ENCODE results near the gene SLC25A2. TPM values are rescaled to one million over a fixed set of nuclear protein-coding genes. Genes with fewer than 3 reads are reported as not detected.

SLC25A2 gene
- total and polyA plus RNA-seq, 4 experiments from 2014 or later, result 0.38 to 0.91 TPM; not detected in 2

- intact Hi-C loops (cut with micrococcal nuclease), result no loop called here
- H3K27me3 Mint-ChIP-seq, result no peaks in the 10 kb centered on the region
- Histone ChIP-seq H3K27ac (ENCODE audit: low read depth, low read length) (no peak overlapping the region), H3K36me3 (ENCODE audit: insufficient read depth, low read length) (no peaks in the 10 kb centered on the region), H3K4me3 (ENCODE audit: low read length in 2 of 2) (no peak overlapping the region), H3K9me3 (ENCODE audit: control insufficient read depth in 1 of 2, low read length in 2 of 2) (peaks cover 5 to 60% of the 10 kb centered on the region in 2 donors), H3K4me1 (ENCODE audit: insufficient read depth, low read length) (no peaks in the 10 kb centered on the region), H3K27me3 (ENCODE audit: insufficient read depth, low read length) (no peaks in the 10 kb centered on the region)
- POLR2A ChIA-PET (ENCODE audit: partially characterized antibody), result no interaction called here
- no peak overlapping the region for H3K27ac Mint-ChIP-seq
- no peaks in the 10 kb centered on the region for H3K4me1 Mint-ChIP-seq
- H3K9me3 Mint-ChIP-seq, result peaks cover 0 to 95% (median 90%) of the 10 kb centered on the region in 8 donors
- H3K36me3 Mint-ChIP-seq, result peaks cover 35 to 39% of the 10 kb centered on the region in 2 donors
- CTCF ChIA-PET (ENCODE audit: partially characterized antibody), result no interaction called here
- H3K4me3 Mint-ChIP-seq, result no peak overlapping the region
- no peak for DNase-seq
These were observed 42.7 kb downstream of the SLC25A2 start for GRCh38 chr5:141261238-141261546.

GRCh38 chr5:141260458-141261237 is 43.2 kb downstream of the SLC25A2 start:
- Histone ChIP-seq H3K9me3 (ENCODE audit: control insufficient read depth in 1 of 2, low read length in 2 of 2) (peaks cover 6 to 55% of the 10 kb centered on the region in 2 donors), H3K4me3 (ENCODE audit: low read length in 2 of 2) (no peak overlapping the region), H3K27me3 (ENCODE audit: insufficient read depth, low read length) (no peaks in the 10 kb centered on the region), H3K36me3 (ENCODE audit: insufficient read depth, low read length) (no peaks in the 10 kb centered on the region), H3K4me1 (ENCODE audit: insufficient read depth, low read length) (no peaks in the 10 kb centered on the region), H3K27ac (ENCODE audit: low read depth, low read length) (no peak overlapping the region)
- H3K9me3 Mint-ChIP-seq, result peaks cover 0 to 95% (median 90%) of the 10 kb centered on the region in 8 donors
- H3K27ac Mint-ChIP-seq, result no peak overlapping the region
- H3K4me1 Mint-ChIP-seq, result no peaks in the 10 kb centered on the region
- H3K36me3 Mint-ChIP-seq, result peaks cover 32 to 34% of the 10 kb centered on the region in 2 donors
- no peak overlapping the region for H3K4me3 Mint-ChIP-seq
- no peaks in the 10 kb centered on the region for H3K27me3 Mint-ChIP-seq
- CTCF ChIA-PET (ENCODE audit: partially characterized antibody), result no interaction called here
- POLR2A ChIA-PET (ENCODE audit: partially characterized antibody), result no interaction called here
- intact Hi-C loops (cut with micrococcal nuclease), result no loop called here
- no peak for DNase-seq

- intact Hi-C loops (cut with micrococcal nuclease), result no loop called here
- Mint-ChIP-seq H3K36me3 (peaks cover 29 to 31% of the 10 kb centered on the region in 2 donors), H3K4me1 (no peaks in the 10 kb centered on the region), H3K4me3 (no peak overlapping the region), H3K9me3 (peaks cover 0 to 95% (median 92%) of the 10 kb centered on the region in 8 donors), H3K27ac (no peak overlapping the region), H3K27me3 (no peaks in the 10 kb centered on the region)
- no peaks in the 10 kb centered on the region for H3K36me3 ChIP-seq (ENCODE audit: insufficient read depth, low read length)
- no peaks in the 10 kb centered on the region for H3K4me1 ChIP-seq (ENCODE audit: insufficient read depth, low read length)
- no peaks in the 10 kb centered on the region for H3K27me3 ChIP-seq (ENCODE audit: insufficient read depth, low read length)
- no peak overlapping the region for H3K27ac ChIP-seq (ENCODE audit: low read depth, low read length)
- DNase-seq, result no peak
- POLR2A ChIA-PET (ENCODE audit: partially characterized antibody), result no interaction called here
- CTCF ChIA-PET (ENCODE audit: partially characterized antibody), result no interaction called here
- H3K9me3 ChIP-seq (ENCODE audit: control insufficient read depth in 1 of 2, low read length in 2 of 2), result peaks cover 9 to 47% of the 10 kb centered on the region in 2 donors
- H3K4me3 ChIP-seq (ENCODE audit: low read length in 2 of 2), result no peak overlapping the region
These were observed 44.9 kb downstream of the SLC25A2 start for GRCh38 chr5:141258948-141259347.

- POLR2A ChIA-PET (ENCODE audit: partially characterized antibody), result no interaction called here
- H3K27me3 Mint-ChIP-seq, result no peaks in the 10 kb centered on the region
These were observed 45.4 kb downstream of the SLC25A2 start for GRCh38 chr5:141258464-141258863.

More at GRCh38 chr5:141258464-141258863, 45.4 kb downstream of the SLC25A2 start:
- Mint-ChIP-seq H3K4me3 (no peak overlapping the region), H3K36me3 (peaks cover 27 to 29% of the 10 kb centered on the region in 2 donors), H3K4me1 (no peaks in the 10 kb centered on the region), H3K9me3 (peaks cover 0 to 95% (median 92%) of the 10 kb centered on the region in 8 donors), H3K27ac (no peak overlapping the region)
- no peaks in the 10 kb centered on the region for H3K27me3 ChIP-seq (ENCODE audit: insufficient read depth, low read length)
- intact Hi-C loops (cut with micrococcal nuclease), result no loop called here
- no peak overlapping the region for H3K4me3 ChIP-seq (ENCODE audit: low read length in 2 of 2)
- CTCF ChIA-PET (ENCODE audit: partially characterized antibody), result no interaction called here
- H3K27ac ChIP-seq (ENCODE audit: low read depth, low read length), result no peak overlapping the region
- H3K4me1 ChIP-seq (ENCODE audit: insufficient read depth, low read length), result no peaks in the 10 kb centered on the region
- H3K9me3 ChIP-seq (ENCODE audit: control insufficient read depth in 1 of 2, low read length in 2 of 2), result peaks cover 9 to 49% of the 10 kb centered on the region in 2 donors
- H3K36me3 ChIP-seq (ENCODE audit: insufficient read depth, low read length), result no peaks in the 10 kb centered on the region
- no peak for DNase-seq

Other genes starting within 250 kb of the SLC25A2 start
Only the 30 nearest of the 38 such genes appear.
- gene PCDHB7, start 131.4 kb downstream of the SLC25A2 start, total RNA-seq, result not detected
- not detected for gene PCDHB7, start 131.4 kb downstream of the SLC25A2 start, polyA plus RNA-seq
- not detected for gene PCDHB8, start 126.3 kb downstream of the SLC25A2 start, total RNA-seq
- not detected for gene PCDHB8, start 126.3 kb downstream of the SLC25A2 start, polyA plus RNA-seq
- not detected for gene PCDHB16, start 121.7 kb downstream of the SLC25A2 start, total RNA-seq
- not detected for gene PCDHB16, start 121.7 kb downstream of the SLC25A2 start, polyA plus RNA-seq
- under 1 TPM; 0.44 TPM for gene PCDHB9, start 116.9 kb downstream of the SLC25A2 start, total RNA-seq
- gene PCDHB9, start 116.9 kb downstream of the SLC25A2 start, polyA plus RNA-seq, result under 1 TPM in 1 of 2 donors, not detected in 1; 0.62 TPM
- under 1 TPM in 1 of 2 experiments, not detected in 1; 0.15 TPM for gene PCDHB10, start 111.7 kb downstream of the SLC25A2 start, total RNA-seq
- not detected for gene PCDHB10, start 111.7 kb downstream of the SLC25A2 start, polyA plus RNA-seq
- gene PCDHB11, start 104.4 kb downstream of the SLC25A2 start, total RNA-seq, result not detected
- not detected for gene PCDHB11, start 104.4 kb downstream of the SLC25A2 start, polyA plus RNA-seq
- gene PCDHB12, start 95.3 kb downstream of the SLC25A2 start, total RNA-seq, result not detected
- gene PCDHB12, start 95.3 kb downstream of the SLC25A2 start, polyA plus RNA-seq, result not detected
- under 1 TPM; 0.09 to 0.11 TPM for gene PCDHB13, start 90.1 kb downstream of the SLC25A2 start, total RNA-seq
- gene PCDHB13, start 90.1 kb downstream of the SLC25A2 start, polyA plus RNA-seq, result not detected
- gene PCDHB14, start 80.7 kb downstream of the SLC25A2 start, total RNA-seq, result under 1 TPM; 0.14 to 0.15 TPM
- not detected for gene PCDHB14, start 80.7 kb downstream of the SLC25A2 start, polyA plus RNA-seq
- under 1 TPM; 0.17 to 0.53 TPM for gene PCDHB15, start 58.7 kb downstream of the SLC25A2 start, total RNA-seq
- not detected for gene PCDHB15, start 58.7 kb downstream of the SLC25A2 start, polyA plus RNA-seq
- gene TAF7, start 16.7 kb upstream of the SLC25A2 start, total RNA-seq, result 100 to 1,000 TPM; 109 to 119 TPM
- 100 to 1,000 TPM; 165 to 216 TPM for gene TAF7, start 16.7 kb upstream of the SLC25A2 start, polyA plus RNA-seq
- gene PCDHGA1, start 26.5 kb upstream of the SLC25A2 start, total RNA-seq, result under 1 TPM; 0.58 to 0.78 TPM
- gene PCDHGA1, start 26.5 kb upstream of the SLC25A2 start, polyA plus RNA-seq, result not detected
- under 1 TPM; 0.19 to 0.23 TPM for gene PCDHGA2, start 34.7 kb upstream of the SLC25A2 start, total RNA-seq
- not detected for gene PCDHGA2, start 34.7 kb upstream of the SLC25A2 start, polyA plus RNA-seq
- under 1 TPM; 0.17 to 0.26 TPM for gene PCDHGA3, start 39.8 kb upstream of the SLC25A2 start, total RNA-seq
- under 1 TPM in 1 of 2 donors, not detected in 1; 0.23 TPM for gene PCDHGA3, start 39.8 kb upstream of the SLC25A2 start, polyA plus RNA-seq
- under 1 TPM; 0.17 to 0.26 TPM for gene PCDHGB1, start 46.0 kb upstream of the SLC25A2 start, total RNA-seq
- gene PCDHGB1, start 46.0 kb upstream of the SLC25A2 start, polyA plus RNA-seq, result not detected
- gene PCDHGA4, start 51.0 kb upstream of the SLC25A2 start, total RNA-seq, result under 1 TPM in 1 of 2 experiments, not detected in 1; 0.47 TPM
- gene PCDHGA4, start 51.0 kb upstream of the SLC25A2 start, polyA plus RNA-seq, result not detected
- gene PCDHGB2, start 55.9 kb upstream of the SLC25A2 start, total RNA-seq, result under 1 TPM; 0.55 to 0.64 TPM
- not detected for gene PCDHGB2, start 55.9 kb upstream of the SLC25A2 start, polyA plus RNA-seq
- gene PCDHGA5, start 60.1 kb upstream of the SLC25A2 start, total RNA-seq, result under 1 TPM; 0.28 to 0.44 TPM
- gene PCDHGA5, start 60.1 kb upstream of the SLC25A2 start, polyA plus RNA-seq, result not detected
- gene PCDHGB3, start 66.2 kb upstream of the SLC25A2 start, total RNA-seq, result under 1 TPM; 0.50 to 0.76 TPM
- not detected for gene PCDHGB3, start 66.2 kb upstream of the SLC25A2 start, polyA plus RNA-seq
- gene PCDHGA6, start 69.8 kb upstream of the SLC25A2 start, total RNA-seq, result under 1 TPM; 0.50 to 0.76 TPM
- under 1 TPM in 1 of 2 donors, not detected in 1; 0.03 TPM for gene PCDHGA6, start 69.8 kb upstream of the SLC25A2 start, polyA plus RNA-seq
- under 1 TPM; 0.26 to 0.44 TPM for gene PCDHGA7, start 78.7 kb upstream of the SLC25A2 start, total RNA-seq
- gene PCDHGA7, start 78.7 kb upstream of the SLC25A2 start, polyA plus RNA-seq, result not detected
- under 1 TPM; 0.19 to 0.23 TPM for gene PCDHGB4, start 83.6 kb upstream of the SLC25A2 start, total RNA-seq
- under 1 TPM in 1 of 2 donors, not detected in 1; 0.13 TPM for gene PCDHGB4, start 83.6 kb upstream of the SLC25A2 start, polyA plus RNA-seq
- under 1 TPM in 1 of 2 experiments, not detected in 1; 0.17 TPM for gene PCDHGA8, start 88.6 kb upstream of the SLC25A2 start, total RNA-seq
- not detected for gene PCDHGA8, start 88.6 kb upstream of the SLC25A2 start, polyA plus RNA-seq
- gene PCDHGB5, start 93.9 kb upstream of the SLC25A2 start, total RNA-seq, result under 1 TPM; 0.42 to 0.49 TPM
- gene PCDHGB5, start 93.9 kb upstream of the SLC25A2 start, polyA plus RNA-seq, result under 1 TPM in 1 of 2 donors, not detected in 1; 0.39 TPM
- gene PCDHGA9, start 98.7 kb upstream of the SLC25A2 start, total RNA-seq, result under 1 TPM; 0.17 to 0.25 TPM
- gene PCDHGA9, start 98.7 kb upstream of the SLC25A2 start, polyA plus RNA-seq, result under 1 TPM in 1 of 2 donors, not detected in 1; 0.09 TPM
- gene PCDHGB6, start 104.0 kb upstream of the SLC25A2 start, total RNA-seq, result under 1 TPM; 0.22 to 0.26 TPM
- under 1 TPM in 1 of 2 donors, not detected in 1; 0.11 TPM for gene PCDHGB6, start 104.0 kb upstream of the SLC25A2 start, polyA plus RNA-seq
- gene PCDHGA10, start 108.9 kb upstream of the SLC25A2 start, total RNA-seq, result under 1 TPM; 0.25 to 0.35 TPM
- gene PCDHGA10, start 108.9 kb upstream of the SLC25A2 start, polyA plus RNA-seq, result not detected
- under 1 TPM; 0.32 to 0.33 TPM for gene PCDHGB7, start 113.6 kb upstream of the SLC25A2 start, total RNA-seq
- gene PCDHGB7, start 113.6 kb upstream of the SLC25A2 start, polyA plus RNA-seq, result under 1 TPM in 1 of 2 donors, not detected in 1; 0.03 TPM
- gene PCDHGA11, start 117.0 kb upstream of the SLC25A2 start, total RNA-seq, result under 1 TPM; 0.20 to 0.36 TPM
- not detected for gene PCDHGA11, start 117.0 kb upstream of the SLC25A2 start, polyA plus RNA-seq
- under 1 TPM; 0.11 to 0.17 TPM for gene PCDHGA12, start 126.5 kb upstream of the SLC25A2 start, total RNA-seq
- gene PCDHGA12, start 126.5 kb upstream of the SLC25A2 start, polyA plus RNA-seq, result not detected

Measured in CD4-positive, alpha-beta memory T cell (primary cell).